GM23338 (cell line): Measurements from ENCODE around the gene PLA2G4B. TPM values are rescaled to one million over a fixed set of nuclear protein-coding genes. Genes with fewer than 3 reads are reported as not detected.

Source experiments
- ATAC-seq: fragments of 200-7000 bp; cut with Tn5 transposase; 3 replicates; pipeline ENCODE4 v1.9.1; 2020
- DNase-seq: peaks from one replicate; pipeline ENCODE4 v3.0.0-alpha.2; 2015; ENCODE audit warnings: low spot score
- H2AFZ ChIP-seq: fragments of 200-600 bp; sonication (generic); 2 replicates; pipeline ENCODE4 v1.8.0; 2016; ENCODE audit warnings: antibody characterized with exemption, mild to moderate bottlenecking, moderate library complexity
- H3F3A ChIP-seq: fragments of 200-600 bp; sonication (generic); replicated peaks from 2 replicates; pipeline ENCODE4 v1.8.0; 2017; ENCODE audit warnings: antibody characterized with exemption, mixed run types, low read depth
- H3K27ac ChIP-seq: fragments of 200-600 bp; sonication (generic); 2 replicates; pipeline ENCODE4 v1.6.1; 2016; ENCODE audit warnings: low read depth
- H3K27me3 ChIP-seq: fragments of 200-600 bp; sonication (generic); 2 replicates; pipeline ENCODE4 v1.8.0; 2016; ENCODE audit warnings: mild to moderate bottlenecking, mixed run types, moderate library complexity; ENCODE audit not compliant: insufficient read depth
- H3K36me3 ChIP-seq: fragments of 200-600 bp; sonication (generic); 2 replicates; pipeline ENCODE4 v1.8.0; 2016; ENCODE audit warnings: mild to moderate bottlenecking; ENCODE audit not compliant: insufficient read depth
- H3K4me1 ChIP-seq: fragments of 200-600 bp; sonication (generic); 2 replicates; pipeline ENCODE4 v1.8.0; 2016; ENCODE audit warnings: mild to moderate bottlenecking, moderate library complexity; ENCODE audit not compliant: insufficient read depth
- H3K4me2 ChIP-seq: fragments of 200-600 bp; sonication (generic); 2 replicates; pipeline ENCODE4 v1.7.1; 2017; ENCODE audit warnings: mixed run types
- H3K4me3 ChIP-seq: fragments of 200-600 bp; sonication (generic); 2 replicates; pipeline ENCODE4 v1.6.1; 2016; ENCODE audit warnings: mixed run types
- H3K79me2 ChIP-seq: fragments of 200-600 bp; sonication (generic); replicated peaks from 2 replicates; pipeline ENCODE4 v1.8.0; 2017; ENCODE audit warnings: mild to moderate bottlenecking; ENCODE audit not compliant: insufficient read depth
- H3K9me2 ChIP-seq: fragments of 200-600 bp; sonication (generic); 2 replicates; pipeline ENCODE4 v1.8.0; 2017; ENCODE audit not compliant: insufficient read depth
- H4K20me1 ChIP-seq: fragments of 200-600 bp; sonication (generic); replicated peaks from 2 replicates; pipeline ENCODE4 v1.8.0; 2017; ENCODE audit warnings: mild to moderate bottlenecking; ENCODE audit not compliant: insufficient read depth
- H3K27ac Mint-ChIP-seq: 2 replicates; pipeline ENCODE4 v1.8.0; 2020; ENCODE audit warnings: inconsistent platforms, mild to moderate bottlenecking, moderate library complexity, mixed read lengths
- H3K27me3 Mint-ChIP-seq: 3 replicates; pipeline ENCODE4 v1.8.0; 2022; ENCODE audit warnings: low read depth, mild to moderate bottlenecking, moderate library complexity, mixed read lengths, inconsistent platforms; ENCODE audit not compliant: insufficient read depth, poor library complexity
- H3K36me3 Mint-ChIP-seq: 3 replicates; pipeline ENCODE4 v1.8.0; 2021; ENCODE audit warnings: low read depth, mild to moderate bottlenecking, inconsistent platforms, moderate library complexity, mixed read lengths
- H3K4me1 Mint-ChIP-seq: 3 replicates; pipeline ENCODE4 v1.8.0; 2020; ENCODE audit warnings: mild to moderate bottlenecking, inconsistent platforms, mixed read lengths
- H3K4me3 Mint-ChIP-seq: 3 replicates; pipeline ENCODE4 v1.8.0; 2021; ENCODE audit warnings: moderate library complexity, mild to moderate bottlenecking, inconsistent platforms, mixed read lengths
- H3K9me3 Mint-ChIP-seq: 3 replicates; pipeline ENCODE4 v1.8.0; 2020; ENCODE audit warnings: moderate library complexity, mild to moderate bottlenecking, inconsistent platforms, mixed read lengths
- CREB1 ChIP-seq: fragments of 250-450 bp; sonication (Bioruptor Pico); IDR thresholded peaks from 2 replicates; pipeline ENCODE4 v1.5.0; 2020; ENCODE audit warnings: low read depth, mild to moderate bottlenecking, moderate library complexity
- EZH2 ChIP-seq: fragments of 200-600 bp; sonication (generic); IDR thresholded peaks from one replicate; pipeline ENCODE4 v1.8.0; 2017; ENCODE audit warnings: antibody characterized with exemption, mild to moderate bottlenecking, low read depth; ENCODE audit not compliant: unreplicated experiment
- EZH2phosphoT487 ChIP-seq: fragments of 200-600 bp; sonication (generic); IDR thresholded peaks from one replicate; pipeline ENCODE4 v1.8.1; 2018; ENCODE audit warnings: antibody characterized with exemption; ENCODE audit not compliant: unreplicated experiment
- JUNB ChIP-seq: IDR thresholded peaks from one replicate; pipeline ENCODE4 v1.6.1; 2016; ENCODE audit warnings: antibody characterized with exemption; ENCODE audit not compliant: unreplicated experiment
- NANOG ChIP-seq: IDR thresholded peaks from 2 replicates; pipeline ENCODE4 v1.6.1; 2016; ENCODE audit warnings: antibody characterized with exemption, borderline replicate concordance
- POLR2AphosphoS5 ChIP-seq: IDR thresholded peaks from 2 replicates; pipeline ENCODE4 v1.6.1; 2016; ENCODE audit warnings: antibody characterized with exemption, low read depth
- STAT1 ChIP-seq: IDR thresholded peaks from one replicate; pipeline ENCODE4 v1.6.1; 2016; ENCODE audit warnings: antibody characterized with exemption; ENCODE audit not compliant: unreplicated experiment
- ZNF114 ChIP-seq: fragments of 250-450 bp; sonication (Bioruptor Pico); IDR thresholded peaks from 2 replicates; pipeline ENCODE4 v1.5.0; 2020; ENCODE audit warnings: mild to moderate bottlenecking, moderate library complexity
- ZNF331 ChIP-seq: fragments of 250-450 bp; sonication (Bioruptor Pico); IDR thresholded peaks from 2 replicates; pipeline ENCODE4 v1.5.0; 2020; ENCODE audit warnings: low read depth, mild to moderate bottlenecking, moderate library complexity
- polyA plus RNA-seq: library from polyadenylated mRNA; unstranded; fragments of >200 nt; fragmentation: Nextera tagmentation; extraction: Ambion mirVana; gene quantifications from 2 replicates; pipeline ENCODE4 v1.2.1, GENCODE V29; 2016
- total RNA-seq: library from RNA; depleted of rRNA; stranded (reverse); fragments of >200 nt; shearing (Covaris generic); gene quantifications from 2 replicates; pipeline ENCODE4 v1.2.3, GENCODE V29; 2014
- TF ChIP-seq, protein P1 (sequence below): IDR thresholded peaks from 2 replicates; pipeline ENCODE4 v1.6.1; 2016; ENCODE audit warnings: antibody characterized with exemption
- TF ChIP-seq, protein P2 (sequence below): IDR thresholded peaks from one replicate; pipeline ENCODE4 v1.6.1; 2018; ENCODE audit warnings: antibody characterized with exemption; ENCODE audit not compliant: unreplicated experiment
- TF ChIP-seq, protein P3 (sequence below): fragments of 250-450 bp; sonication (Bioruptor Pico); IDR thresholded peaks from 2 replicates; pipeline ENCODE4 v1.5.0; 2020; ENCODE audit warnings: mild to moderate bottlenecking, moderate library complexity
- TF ChIP-seq, protein P4 (sequence below), 2 experiments: fragments of 200-600 bp in 1 of 2; sonication (generic) in 1 of 2; conservative IDR thresholded peaks; 2 replicates each; pipeline versions ENCODE4 v1.5.1 to v1.6.1; 2016 to 2017; ENCODE audit warnings: antibody characterized with exemption in 2 of 2, low read depth in 2 of 2, mild to moderate bottlenecking in 2 of 2, moderate library complexity in 1 of 2

PLA2G4B gene
- total and polyA plus RNA-seq, 2 experiments from 2014 or later: 4.4 to 9.6 TPM

DNA sequence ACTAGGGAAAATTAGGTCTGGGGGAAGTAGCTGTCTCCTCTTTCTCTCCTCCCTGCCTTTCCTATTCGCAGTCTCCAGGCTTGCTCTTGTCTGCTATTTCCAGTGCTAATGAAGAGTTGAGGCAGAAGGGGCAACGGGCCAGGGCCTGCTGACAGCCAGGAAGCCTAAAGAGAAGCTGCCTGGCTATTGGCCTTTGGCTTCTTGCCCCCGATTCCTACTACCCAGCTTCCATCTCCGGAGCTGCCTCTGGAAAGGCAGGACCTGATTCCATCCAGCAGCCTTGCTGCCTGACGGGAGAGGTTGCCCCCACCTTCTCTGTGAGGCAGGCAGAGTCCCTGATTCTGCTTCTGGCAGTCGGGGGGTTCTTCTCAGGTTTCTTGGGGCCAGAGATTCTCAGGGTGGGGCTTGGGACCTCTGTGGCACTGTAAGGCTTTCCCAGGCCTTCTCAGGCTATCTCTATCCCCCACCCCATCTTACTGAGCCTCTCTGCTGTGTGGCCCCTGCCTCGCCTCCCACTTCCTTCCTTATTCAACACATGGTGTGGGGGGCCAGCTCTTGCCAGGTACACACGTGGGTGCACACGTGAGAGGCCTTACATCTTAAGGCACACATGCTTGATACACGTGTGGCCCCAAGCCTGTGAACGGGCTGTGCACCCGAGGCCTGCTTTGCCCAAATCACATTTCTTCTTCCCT is 29.0 kb upstream of the PLA2G4B start:
- Histone ChIP-seq H4K20me1 (no peaks in the 10 kb centered on the region; the same call in 1 of the 2 replicates), H3K4me1 (no peaks in the 10 kb centered on the region), H2AFZ (no peak overlapping the region), H3F3A (no peaks in the 10 kb centered on the region), H3K27me3 (no peaks in the 10 kb centered on the region), H3K4me2 (no peak overlapping the region), H3K36me3 (no peaks in the 10 kb centered on the region), H3K27ac (no peak overlapping the region), H3K4me3 (no peak overlapping the region), H3K9me2 (no peaks in the 10 kb centered on the region), H3K79me2 (no peaks in the 10 kb centered on the region)
- peaks cover 11% of the 10 kb centered on the region for H3K4me1 Mint-ChIP-seq
- peaks cover 7% of the 10 kb centered on the region for H3K27me3 Mint-ChIP-seq
- no peak overlapping the region for H3K27ac Mint-ChIP-seq
- DNase-seq: no peak
- no peak for ATAC-seq
- no peak overlapping the region for H3K4me3 Mint-ChIP-seq
- TF ChIP-seq EZH2 (no peak), EZH2phosphoT487 (no peak), STAT1 (no peak), JUNB (no peak), ZNF114 (CRISPR knock-in tag) (no peak), POLR2AphosphoS5 (no peak), NANOG (no peak), ZNF331 (CRISPR knock-in tag) (no peak), CREB1 (CRISPR knock-in tag) (no peak)
- TF ChIP-seq, protein P1, sequence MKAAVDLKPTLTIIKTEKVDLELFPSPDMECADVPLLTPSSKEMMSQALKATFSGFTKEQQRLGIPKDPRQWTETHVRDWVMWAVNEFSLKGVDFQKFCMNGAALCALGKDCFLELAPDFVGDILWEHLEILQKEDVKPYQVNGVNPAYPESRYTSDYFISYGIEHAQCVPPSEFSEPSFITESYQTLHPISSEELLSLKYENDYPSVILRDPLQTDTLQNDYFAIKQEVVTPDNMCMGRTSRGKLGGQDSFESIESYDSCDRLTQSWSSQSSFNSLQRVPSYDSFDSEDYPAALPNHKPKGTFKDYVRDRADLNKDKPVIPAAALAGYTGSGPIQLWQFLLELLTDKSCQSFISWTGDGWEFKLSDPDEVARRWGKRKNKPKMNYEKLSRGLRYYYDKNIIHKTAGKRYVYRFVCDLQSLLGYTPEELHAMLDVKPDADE: no peak
- TF ChIP-seq, protein P2, sequence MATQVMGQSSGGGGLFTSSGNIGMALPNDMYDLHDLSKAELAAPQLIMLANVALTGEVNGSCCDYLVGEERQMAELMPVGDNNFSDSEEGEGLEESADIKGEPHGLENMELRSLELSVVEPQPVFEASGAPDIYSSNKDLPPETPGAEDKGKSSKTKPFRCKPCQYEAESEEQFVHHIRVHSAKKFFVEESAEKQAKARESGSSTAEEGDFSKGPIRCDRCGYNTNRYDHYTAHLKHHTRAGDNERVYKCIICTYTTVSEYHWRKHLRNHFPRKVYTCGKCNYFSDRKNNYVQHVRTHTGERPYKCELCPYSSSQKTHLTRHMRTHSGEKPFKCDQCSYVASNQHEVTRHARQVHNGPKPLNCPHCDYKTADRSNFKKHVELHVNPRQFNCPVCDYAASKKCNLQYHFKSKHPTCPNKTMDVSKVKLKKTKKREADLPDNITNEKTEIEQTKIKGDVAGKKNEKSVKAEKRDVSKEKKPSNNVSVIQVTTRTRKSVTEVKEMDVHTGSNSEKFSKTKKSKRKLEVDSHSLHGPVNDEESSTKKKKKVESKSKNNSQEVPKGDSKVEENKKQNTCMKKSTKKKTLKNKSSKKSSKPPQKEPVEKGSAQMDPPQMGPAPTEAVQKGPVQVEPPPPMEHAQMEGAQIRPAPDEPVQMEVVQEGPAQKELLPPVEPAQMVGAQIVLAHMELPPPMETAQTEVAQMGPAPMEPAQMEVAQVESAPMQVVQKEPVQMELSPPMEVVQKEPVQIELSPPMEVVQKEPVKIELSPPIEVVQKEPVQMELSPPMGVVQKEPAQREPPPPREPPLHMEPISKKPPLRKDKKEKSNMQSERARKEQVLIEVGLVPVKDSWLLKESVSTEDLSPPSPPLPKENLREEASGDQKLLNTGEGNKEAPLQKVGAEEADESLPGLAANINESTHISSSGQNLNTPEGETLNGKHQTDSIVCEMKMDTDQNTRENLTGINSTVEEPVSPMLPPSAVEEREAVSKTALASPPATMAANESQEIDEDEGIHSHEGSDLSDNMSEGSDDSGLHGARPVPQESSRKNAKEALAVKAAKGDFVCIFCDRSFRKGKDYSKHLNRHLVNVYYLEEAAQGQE: no peak
- TF ChIP-seq, protein P3, sequence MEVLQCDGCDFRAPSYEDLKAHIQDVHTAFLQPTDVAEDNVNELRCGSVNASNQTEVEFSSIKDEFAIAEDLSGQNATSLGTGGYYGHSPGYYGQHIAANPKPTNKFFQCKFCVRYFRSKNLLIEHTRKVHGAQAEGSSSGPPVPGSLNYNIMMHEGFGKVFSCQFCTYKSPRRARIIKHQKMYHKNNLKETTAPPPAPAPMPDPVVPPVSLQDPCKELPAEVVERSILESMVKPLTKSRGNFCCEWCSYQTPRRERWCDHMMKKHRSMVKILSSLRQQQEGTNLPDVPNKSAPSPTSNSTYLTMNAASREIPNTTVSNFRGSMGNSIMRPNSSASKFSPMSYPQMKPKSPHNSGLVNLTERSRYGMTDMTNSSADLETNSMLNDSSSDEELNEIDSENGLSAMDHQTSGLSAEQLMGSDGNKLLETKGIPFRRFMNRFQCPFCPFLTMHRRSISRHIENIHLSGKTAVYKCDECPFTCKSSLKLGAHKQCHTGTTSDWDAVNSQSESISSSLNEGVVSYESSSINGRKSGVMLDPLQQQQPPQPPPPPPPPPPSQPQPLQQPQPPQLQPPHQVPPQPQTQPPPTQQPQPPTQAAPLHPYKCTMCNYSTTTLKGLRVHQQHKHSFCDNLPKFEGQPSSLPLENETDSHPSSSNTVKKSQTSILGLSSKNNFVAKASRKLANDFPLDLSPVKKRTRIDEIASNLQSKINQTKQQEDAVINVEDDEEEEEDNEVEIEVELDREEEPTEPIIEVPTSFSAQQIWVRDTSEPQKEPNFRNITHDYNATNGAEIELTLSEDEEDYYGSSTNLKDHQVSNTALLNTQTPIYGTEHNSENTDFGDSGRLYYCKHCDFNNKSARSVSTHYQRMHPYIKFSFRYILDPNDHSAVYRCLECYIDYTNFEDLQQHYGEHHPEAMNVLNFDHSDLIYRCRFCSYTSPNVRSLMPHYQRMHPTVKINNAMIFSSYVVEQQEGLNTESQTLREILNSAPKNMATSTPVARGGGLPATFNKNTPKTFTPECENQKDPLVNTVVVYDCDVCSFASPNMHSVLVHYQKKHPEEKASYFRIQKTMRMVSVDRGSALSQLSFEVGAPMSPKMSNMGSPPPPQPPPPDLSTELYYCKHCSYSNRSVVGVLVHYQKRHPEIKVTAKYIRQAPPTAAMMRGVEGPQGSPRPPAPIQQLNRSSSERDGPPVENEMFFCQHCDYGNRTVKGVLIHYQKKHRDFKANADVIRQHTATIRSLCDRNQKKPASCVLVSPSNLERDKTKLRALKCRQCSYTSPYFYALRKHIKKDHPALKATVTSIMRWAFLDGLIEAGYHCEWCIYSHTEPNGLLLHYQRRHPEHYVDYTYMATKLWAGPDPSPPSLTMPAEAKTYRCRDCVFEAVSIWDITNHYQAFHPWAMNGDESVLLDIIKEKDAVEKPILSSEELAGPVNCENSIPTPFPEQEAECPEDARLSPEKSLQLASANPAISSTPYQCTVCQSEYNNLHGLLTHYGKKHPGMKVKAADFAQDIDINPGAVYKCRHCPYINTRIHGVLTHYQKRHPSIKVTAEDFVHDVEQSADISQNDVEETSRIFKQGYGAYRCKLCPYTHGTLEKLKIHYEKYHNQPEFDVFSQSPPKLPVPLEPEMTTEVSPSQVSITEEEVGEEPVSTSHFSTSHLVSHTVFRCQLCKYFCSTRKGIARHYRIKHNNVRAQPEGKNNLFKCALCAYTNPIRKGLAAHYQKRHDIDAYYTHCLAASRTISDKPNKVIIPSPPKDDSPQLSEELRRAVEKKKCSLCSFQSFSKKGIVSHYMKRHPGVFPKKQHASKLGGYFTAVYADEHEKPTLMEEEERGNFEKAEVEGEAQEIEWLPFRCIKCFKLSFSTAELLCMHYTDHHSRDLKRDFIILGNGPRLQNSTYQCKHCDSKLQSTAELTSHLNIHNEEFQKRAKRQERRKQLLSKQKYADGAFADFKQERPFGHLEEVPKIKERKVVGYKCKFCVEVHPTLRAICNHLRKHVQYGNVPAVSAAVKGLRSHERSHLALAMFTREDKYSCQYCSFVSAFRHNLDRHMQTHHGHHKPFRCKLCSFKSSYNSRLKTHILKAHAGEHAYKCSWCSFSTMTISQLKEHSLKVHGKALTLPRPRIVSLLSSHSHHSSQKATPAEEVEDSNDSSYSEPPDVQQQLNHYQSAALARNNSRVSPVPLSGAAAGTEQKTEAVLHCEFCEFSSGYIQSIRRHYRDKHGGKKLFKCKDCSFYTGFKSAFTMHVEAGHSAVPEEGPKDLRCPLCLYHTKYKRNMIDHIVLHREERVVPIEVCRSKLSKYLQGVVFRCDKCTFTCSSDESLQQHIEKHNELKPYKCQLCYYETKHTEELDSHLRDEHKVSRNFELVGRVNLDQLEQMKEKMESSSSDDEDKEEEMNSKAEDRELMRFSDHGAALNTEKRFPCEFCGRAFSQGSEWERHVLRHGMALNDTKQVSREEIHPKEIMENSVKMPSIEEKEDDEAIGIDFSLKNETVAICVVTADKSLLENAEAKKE (CRISPR knock-in tag): no peak
- TF ChIP-seq, protein P4, sequence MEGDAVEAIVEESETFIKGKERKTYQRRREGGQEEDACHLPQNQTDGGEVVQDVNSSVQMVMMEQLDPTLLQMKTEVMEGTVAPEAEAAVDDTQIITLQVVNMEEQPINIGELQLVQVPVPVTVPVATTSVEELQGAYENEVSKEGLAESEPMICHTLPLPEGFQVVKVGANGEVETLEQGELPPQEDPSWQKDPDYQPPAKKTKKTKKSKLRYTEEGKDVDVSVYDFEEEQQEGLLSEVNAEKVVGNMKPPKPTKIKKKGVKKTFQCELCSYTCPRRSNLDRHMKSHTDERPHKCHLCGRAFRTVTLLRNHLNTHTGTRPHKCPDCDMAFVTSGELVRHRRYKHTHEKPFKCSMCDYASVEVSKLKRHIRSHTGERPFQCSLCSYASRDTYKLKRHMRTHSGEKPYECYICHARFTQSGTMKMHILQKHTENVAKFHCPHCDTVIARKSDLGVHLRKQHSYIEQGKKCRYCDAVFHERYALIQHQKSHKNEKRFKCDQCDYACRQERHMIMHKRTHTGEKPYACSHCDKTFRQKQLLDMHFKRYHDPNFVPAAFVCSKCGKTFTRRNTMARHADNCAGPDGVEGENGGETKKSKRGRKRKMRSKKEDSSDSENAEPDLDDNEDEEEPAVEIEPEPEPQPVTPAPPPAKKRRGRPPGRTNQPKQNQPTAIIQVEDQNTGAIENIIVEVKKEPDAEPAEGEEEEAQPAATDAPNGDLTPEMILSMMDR (conservative IDR thresholded peaks at IDR 0.05; ENCODE audit: low read depth in 2 of 2): no peak
- no peaks in the 10 kb centered on the region; the same call in 2 of the 3 replicates for H3K9me3 Mint-ChIP-seq
- H3K36me3 Mint-ChIP-seq: no peaks in the 10 kb centered on the region
